ENCODE results near the gene SNRNP40. TPM values are rescaled to one million over a fixed set of nuclear protein-coding genes. Genes with fewer than 3 reads are reported as not detected.

The SNRNP40 gene
- total and polyA plus RNA-seq, 10 of the 15 experiments (the other 5 are each of a cell fraction or from before 2014, with no cell fraction given): 34.9 to 212 (median 115) TPM

- TF ChIP-seq USF1 (IDR thresholded peaks at IDR 0.05; ENCODE audit: borderline replicate concordance, extremely low read length, insufficient read depth, low read depth, low read length) (no peak), ATF7 (IDR thresholded peaks at IDR 0.05; ENCODE audit: low read depth) (peak; percentile 99), IRF4 (IDR thresholded peaks at IDR 0.05; ENCODE audit: low read depth, low read length) (no peak), NFYB (IDR thresholded peaks at IDR 0.05; ENCODE audit: insufficient read depth, low read depth, low read length) (peak; percentile 87), SMARCA5 (IDR thresholded peaks at IDR 0.05) (no peak), ELK1 (IDR thresholded peaks at IDR 0.05; ENCODE audit: low read depth, low read length) (peak; percentile 38; the same call in 1 of the 2 replicates), ZNF24 (IDR thresholded peaks at IDR 0.05) (no peak), RFX5 (IDR thresholded peaks at IDR 0.05; ENCODE audit: low read depth, low read length) (peak; percentile 94), IRF3 (IDR thresholded peaks at IDR 0.05) (peak; percentile 75), POLR2A (IDR thresholded peaks at IDR 0.05; ENCODE audit: low read depth, low read length) (peak; percentile 99), POLR2AphosphoS5 (IDR thresholded peaks at IDR 0.05; ENCODE audit: low read length) (peak; percentile 98), GABPA (IDR thresholded peaks at IDR 0.05; ENCODE audit: low read depth) (peak; percentile 84), ZNF592 (IDR thresholded peaks at IDR 0.05) (no peak), RB1 (IDR thresholded peaks at IDR 0.05; ENCODE audit: borderline replicate concordance) (peak; percentile 53; the same call in 1 of the 2 replicates), SMAD1 (IDR thresholded peaks at IDR 0.05; ENCODE audit: low read depth, partially characterized antibody) (no peak), MYC (IDR thresholded peaks at IDR 0.05; ENCODE audit: insufficient read depth, insufficient read length, insufficient replicate concordance, low read length, severe bottlenecking) (no peak), BHLHE40 (IDR thresholded peaks at IDR 0.05; ENCODE audit: borderline replicate concordance in 1 of 2, low read depth in 2 of 2, low read length in 1 of 2) (0 out of 4 replicates have a peak, but pooled peaks of 1 of the 2 experiments have one; percentile 7), CBFB (IDR thresholded peaks at IDR 0.05; ENCODE audit: low read depth) (peak; percentile 70; the same call in 1 of the 2 replicates), NFXL1 (IDR thresholded peaks at IDR 0.05; ENCODE audit: borderline replicate concordance) (no peak), FOXM1 (IDR thresholded peaks at IDR 0.05; ENCODE audit: low read depth, low read length) (no peak), POLR2AphosphoS2 (IDR thresholded peaks at IDR 0.05; ENCODE audit: low read depth, low read length) (peak; percentile 93), ZSCAN29 (IDR thresholded peaks at IDR 0.05) (no peak), JUND (IDR thresholded peaks at IDR 0.05; ENCODE audit: low read depth, low read length) (0 out of 2 replicates have a peak, but pooled peaks have one; percentile 24), BRCA1 (IDR thresholded peaks at IDR 0.05; ENCODE audit: low read depth, low read length) (no peak)
Measured at GRCh38 chr1:31296486-31297276, at the start of gene SNRNP40, which contains the start of gene ZCCHC17 (continued).

Measured in GM12878 (cell line).